GM23338 (cell line): ENCODE data around the gene ARFGEF2. TPM values are rescaled to one million over a fixed set of nuclear protein-coding genes. Genes with fewer than 3 reads are reported as not detected.

Experiments
- ATAC-seq: fragments of 200-7000 bp; cut with Tn5 transposase; 3 replicates; pipeline ENCODE4 v1.9.1; 2020
- DNase-seq: peaks from one replicate; pipeline ENCODE4 v3.0.0-alpha.2; 2015; ENCODE audit warnings: low spot score
- H2AFZ ChIP-seq: fragments of 200-600 bp; sonication (generic); 2 replicates; pipeline ENCODE4 v1.8.0; 2016; ENCODE audit warnings: antibody characterized with exemption, mild to moderate bottlenecking, moderate library complexity
- H3F3A ChIP-seq: fragments of 200-600 bp; sonication (generic); replicated peaks from 2 replicates; pipeline ENCODE4 v1.8.0; 2017; ENCODE audit warnings: antibody characterized with exemption, mixed run types, low read depth
- H3K27ac ChIP-seq: fragments of 200-600 bp; sonication (generic); 2 replicates; pipeline ENCODE4 v1.6.1; 2016; ENCODE audit warnings: low read depth
- H3K27me3 ChIP-seq: fragments of 200-600 bp; sonication (generic); 2 replicates; pipeline ENCODE4 v1.8.0; 2016; ENCODE audit warnings: mild to moderate bottlenecking, mixed run types, moderate library complexity; ENCODE audit not compliant: insufficient read depth
- H3K36me3 ChIP-seq: fragments of 200-600 bp; sonication (generic); 2 replicates; pipeline ENCODE4 v1.8.0; 2016; ENCODE audit warnings: mild to moderate bottlenecking; ENCODE audit not compliant: insufficient read depth
- H3K4me1 ChIP-seq: fragments of 200-600 bp; sonication (generic); 2 replicates; pipeline ENCODE4 v1.8.0; 2016; ENCODE audit warnings: mild to moderate bottlenecking, moderate library complexity; ENCODE audit not compliant: insufficient read depth
- H3K4me2 ChIP-seq: fragments of 200-600 bp; sonication (generic); 2 replicates; pipeline ENCODE4 v1.7.1; 2017; ENCODE audit warnings: mixed run types
- H3K4me3 ChIP-seq: fragments of 200-600 bp; sonication (generic); 2 replicates; pipeline ENCODE4 v1.6.1; 2016; ENCODE audit warnings: mixed run types
- H3K79me2 ChIP-seq: fragments of 200-600 bp; sonication (generic); replicated peaks from 2 replicates; pipeline ENCODE4 v1.8.0; 2017; ENCODE audit warnings: mild to moderate bottlenecking; ENCODE audit not compliant: insufficient read depth
- H3K9me2 ChIP-seq: fragments of 200-600 bp; sonication (generic); 2 replicates; pipeline ENCODE4 v1.8.0; 2017; ENCODE audit not compliant: insufficient read depth
- H4K20me1 ChIP-seq: fragments of 200-600 bp; sonication (generic); replicated peaks from 2 replicates; pipeline ENCODE4 v1.8.0; 2017; ENCODE audit warnings: mild to moderate bottlenecking; ENCODE audit not compliant: insufficient read depth
- H3K27ac Mint-ChIP-seq: 2 replicates; pipeline ENCODE4 v1.8.0; 2020; ENCODE audit warnings: inconsistent platforms, mild to moderate bottlenecking, moderate library complexity, mixed read lengths
- H3K27me3 Mint-ChIP-seq: 3 replicates; pipeline ENCODE4 v1.8.0; 2022; ENCODE audit warnings: low read depth, mild to moderate bottlenecking, moderate library complexity, mixed read lengths, inconsistent platforms; ENCODE audit not compliant: insufficient read depth, poor library complexity
- H3K36me3 Mint-ChIP-seq: 3 replicates; pipeline ENCODE4 v1.8.0; 2021; ENCODE audit warnings: low read depth, mild to moderate bottlenecking, inconsistent platforms, moderate library complexity, mixed read lengths
- H3K4me1 Mint-ChIP-seq: 3 replicates; pipeline ENCODE4 v1.8.0; 2020; ENCODE audit warnings: mild to moderate bottlenecking, inconsistent platforms, mixed read lengths
- H3K4me3 Mint-ChIP-seq: 3 replicates; pipeline ENCODE4 v1.8.0; 2021; ENCODE audit warnings: moderate library complexity, mild to moderate bottlenecking, inconsistent platforms, mixed read lengths
- H3K9me3 Mint-ChIP-seq: 3 replicates; pipeline ENCODE4 v1.8.0; 2020; ENCODE audit warnings: moderate library complexity, mild to moderate bottlenecking, inconsistent platforms, mixed read lengths
- EZH2 ChIP-seq: fragments of 200-600 bp; sonication (generic); IDR thresholded peaks from one replicate; pipeline ENCODE4 v1.8.0; 2017; ENCODE audit warnings: antibody characterized with exemption, mild to moderate bottlenecking, low read depth; ENCODE audit not compliant: unreplicated experiment
- EZH2phosphoT487 ChIP-seq: fragments of 200-600 bp; sonication (generic); IDR thresholded peaks from one replicate; pipeline ENCODE4 v1.8.1; 2018; ENCODE audit warnings: antibody characterized with exemption; ENCODE audit not compliant: unreplicated experiment
- JUNB ChIP-seq: IDR thresholded peaks from one replicate; pipeline ENCODE4 v1.6.1; 2016; ENCODE audit warnings: antibody characterized with exemption; ENCODE audit not compliant: unreplicated experiment
- NANOG ChIP-seq: IDR thresholded peaks from 2 replicates; pipeline ENCODE4 v1.6.1; 2016; ENCODE audit warnings: antibody characterized with exemption, borderline replicate concordance
- REST ChIP-seq: IDR thresholded peaks from one replicate; pipeline ENCODE4 v1.6.1; 2018; ENCODE audit warnings: antibody characterized with exemption; ENCODE audit not compliant: unreplicated experiment
- STAT1 ChIP-seq: IDR thresholded peaks from one replicate; pipeline ENCODE4 v1.6.1; 2016; ENCODE audit warnings: antibody characterized with exemption; ENCODE audit not compliant: unreplicated experiment
- ZNF114 ChIP-seq: fragments of 250-450 bp; sonication (Bioruptor Pico); IDR thresholded peaks from 2 replicates; pipeline ENCODE4 v1.5.0; 2020; ENCODE audit warnings: mild to moderate bottlenecking, moderate library complexity
- ZNF462 ChIP-seq: fragments of 250-450 bp; sonication (Bioruptor Pico); IDR thresholded peaks from 2 replicates; pipeline ENCODE4 v1.5.0; 2020; ENCODE audit warnings: mild to moderate bottlenecking, moderate library complexity
- polyA plus RNA-seq: library from polyadenylated mRNA; unstranded; fragments of >200 nt; fragmentation: Nextera tagmentation; extraction: Ambion mirVana; gene quantifications from 2 replicates; pipeline ENCODE4 v1.2.1, GENCODE V29; 2016
- total RNA-seq: library from RNA; depleted of rRNA; stranded (reverse); fragments of >200 nt; shearing (Covaris generic); gene quantifications from 2 replicates; pipeline ENCODE4 v1.2.3, GENCODE V29; 2014
- TF ChIP-seq, protein P1 (sequence below): IDR thresholded peaks from 2 replicates; pipeline ENCODE4 v1.6.1; 2016; ENCODE audit warnings: antibody characterized with exemption

Gene ARFGEF2
- total and polyA plus RNA-seq, 2 experiments from 2014 or later = 7.2 to 25.5 TPM

GRCh38 chr20:48942730-48943129 lies 21.2 kb downstream of the ARFGEF2 start:
- Histone ChIP-seq H2AFZ (no peak overlapping the region), H3K4me1 (no peaks in the 10 kb centered on the region), H3K4me2 (no peak overlapping the region), H3K27me3 (no peaks in the 10 kb centered on the region), H3F3A (no peaks in the 10 kb centered on the region), H3K27ac (no peak overlapping the region), H3K9me2 (no peaks in the 10 kb centered on the region), H4K20me1 (peaks cover 19% of the 10 kb centered on the region), H3K4me3 (no peak overlapping the region), H3K79me2 (peaks cover 26% of the 10 kb centered on the region), H3K36me3 (no peaks in the 10 kb centered on the region)
- H3K36me3 Mint-ChIP-seq = peaks cover 3% of the 10 kb centered on the region; the same call in 2 of the 3 replicates
- no peaks in the 10 kb centered on the region; the same call in 2 of the 3 replicates for H3K4me1 Mint-ChIP-seq
- no peak overlapping the region for H3K4me3 Mint-ChIP-seq
- no peak for ATAC-seq
- no peak for TF ChIP-seq STAT1
- TF ChIP-seq, protein P1, sequence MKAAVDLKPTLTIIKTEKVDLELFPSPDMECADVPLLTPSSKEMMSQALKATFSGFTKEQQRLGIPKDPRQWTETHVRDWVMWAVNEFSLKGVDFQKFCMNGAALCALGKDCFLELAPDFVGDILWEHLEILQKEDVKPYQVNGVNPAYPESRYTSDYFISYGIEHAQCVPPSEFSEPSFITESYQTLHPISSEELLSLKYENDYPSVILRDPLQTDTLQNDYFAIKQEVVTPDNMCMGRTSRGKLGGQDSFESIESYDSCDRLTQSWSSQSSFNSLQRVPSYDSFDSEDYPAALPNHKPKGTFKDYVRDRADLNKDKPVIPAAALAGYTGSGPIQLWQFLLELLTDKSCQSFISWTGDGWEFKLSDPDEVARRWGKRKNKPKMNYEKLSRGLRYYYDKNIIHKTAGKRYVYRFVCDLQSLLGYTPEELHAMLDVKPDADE = no peak
- no peak for TF ChIP-seq JUNB
- no peak for TF ChIP-seq EZH2phosphoT487
- no peak for TF ChIP-seq ZNF462 (CRISPR knock-in tag)
- no peak for TF ChIP-seq NANOG
- TF ChIP-seq ZNF114 (CRISPR knock-in tag) = no peak
- TF ChIP-seq REST = no peak
- no peak for TF ChIP-seq EZH2
- no peaks in the 10 kb centered on the region for H3K9me3 Mint-ChIP-seq
- H3K27me3 Mint-ChIP-seq = peaks cover 2% of the 10 kb centered on the region
- DNase-seq = no peak
- H3K27ac Mint-ChIP-seq = no peak overlapping the region
